Cardiac fibroblast (primary cell): ENCODE results near the gene USP20.

Experiments used
- DNase-seq, 2 donors: peaks; one replicate each; pipeline versions ENCODE4 v3.0.0 to v3.0.0-alpha.2; 2010; ENCODE audit warnings: low read depth in 2 of 2
- H3K4me3 ChIP-seq, 2 donors: replicated peaks in 1 of 2; 1 replicate in 1 of 2; 2 replicates in 1 of 2; pipeline ENCODE4 v1.5.1; 2011; ENCODE audit warnings: low read depth in 2 of 2, low read length in 2 of 2, mild to moderate bottlenecking in 2 of 2, moderate library complexity in 1 of 2
- TF ChIP-seq, protein P1 (sequence below): IDR thresholded peaks from one replicate; pipeline ENCODE4 v1.5.1; 2011; ENCODE audit warnings: low read depth, mild to moderate bottlenecking, low read length, inconsistent platforms

Gene USP20

DNA sequence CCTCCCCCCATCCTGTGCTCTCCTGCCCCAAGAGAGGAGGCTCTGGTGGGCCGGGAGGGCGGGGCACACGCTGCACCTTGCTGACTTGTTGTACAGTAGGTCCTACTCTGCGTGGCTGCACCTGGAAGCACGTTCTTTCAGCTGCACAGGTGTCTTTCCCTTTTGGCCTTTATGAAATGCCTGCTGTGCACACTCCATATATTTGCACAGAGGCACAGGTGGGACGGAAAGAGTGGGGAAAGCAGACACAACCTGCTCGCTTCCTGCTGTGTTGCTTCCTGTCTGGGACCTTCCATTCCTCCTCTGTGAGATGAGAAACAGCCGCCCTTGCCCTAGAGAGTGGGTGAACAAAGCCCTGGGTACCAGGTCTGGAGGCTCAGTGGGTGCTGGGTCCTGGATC, 4.8 kb downstream of the USP20 start:
- no peak overlapping the region for H3K4me3 ChIP-seq
- DNase-seq: no peak
- TF ChIP-seq, protein P1, sequence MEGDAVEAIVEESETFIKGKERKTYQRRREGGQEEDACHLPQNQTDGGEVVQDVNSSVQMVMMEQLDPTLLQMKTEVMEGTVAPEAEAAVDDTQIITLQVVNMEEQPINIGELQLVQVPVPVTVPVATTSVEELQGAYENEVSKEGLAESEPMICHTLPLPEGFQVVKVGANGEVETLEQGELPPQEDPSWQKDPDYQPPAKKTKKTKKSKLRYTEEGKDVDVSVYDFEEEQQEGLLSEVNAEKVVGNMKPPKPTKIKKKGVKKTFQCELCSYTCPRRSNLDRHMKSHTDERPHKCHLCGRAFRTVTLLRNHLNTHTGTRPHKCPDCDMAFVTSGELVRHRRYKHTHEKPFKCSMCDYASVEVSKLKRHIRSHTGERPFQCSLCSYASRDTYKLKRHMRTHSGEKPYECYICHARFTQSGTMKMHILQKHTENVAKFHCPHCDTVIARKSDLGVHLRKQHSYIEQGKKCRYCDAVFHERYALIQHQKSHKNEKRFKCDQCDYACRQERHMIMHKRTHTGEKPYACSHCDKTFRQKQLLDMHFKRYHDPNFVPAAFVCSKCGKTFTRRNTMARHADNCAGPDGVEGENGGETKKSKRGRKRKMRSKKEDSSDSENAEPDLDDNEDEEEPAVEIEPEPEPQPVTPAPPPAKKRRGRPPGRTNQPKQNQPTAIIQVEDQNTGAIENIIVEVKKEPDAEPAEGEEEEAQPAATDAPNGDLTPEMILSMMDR: no peak

DNA sequence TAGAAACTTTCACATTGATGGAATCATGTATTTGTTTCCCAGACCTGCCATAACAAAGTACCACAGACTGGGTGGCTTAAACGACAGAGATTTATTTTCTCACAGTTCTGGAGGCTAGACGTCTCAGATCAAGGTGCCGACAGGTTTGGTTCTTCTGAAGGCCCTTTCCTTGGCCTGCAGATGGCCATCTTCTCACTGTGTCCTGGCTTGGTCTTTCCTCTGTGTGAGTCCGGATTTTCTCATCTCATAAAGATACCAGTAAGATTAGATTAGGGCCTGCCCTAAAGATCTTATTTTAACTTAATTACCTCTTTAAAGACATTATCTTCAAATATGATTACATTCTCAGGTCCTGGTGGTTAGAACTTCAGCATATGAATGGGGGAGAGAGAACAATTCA, 5.8 kb downstream of the USP20 start:
- no peak for DNase-seq
- H3K4me3 ChIP-seq: no peak overlapping the region
- TF ChIP-seq, protein P1: no peak

DNA sequence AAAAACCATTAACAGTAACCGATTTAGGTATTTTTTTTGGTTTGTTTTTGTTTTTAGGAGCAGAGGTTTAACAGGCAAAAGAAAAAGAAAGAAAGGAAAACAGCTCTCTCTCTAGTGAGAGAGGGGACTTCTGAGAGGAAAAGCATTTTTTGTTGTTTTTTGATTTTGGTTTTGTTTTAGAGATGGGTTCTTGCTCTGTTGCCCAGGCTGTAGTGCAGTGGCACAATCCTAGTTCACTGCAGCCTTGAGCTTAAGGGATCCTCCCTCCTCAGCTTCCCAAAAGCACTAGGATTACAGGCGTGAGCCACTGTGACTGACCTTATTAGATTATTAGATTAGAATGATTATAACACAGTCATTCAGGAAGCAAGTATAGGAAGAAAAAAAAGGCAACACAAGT, 10.1 kb downstream of the USP20 start:
- TF ChIP-seq, protein P1: no peak
- no peak overlapping the region for H3K4me3 ChIP-seq
- DNase-seq: no peak

DNA sequence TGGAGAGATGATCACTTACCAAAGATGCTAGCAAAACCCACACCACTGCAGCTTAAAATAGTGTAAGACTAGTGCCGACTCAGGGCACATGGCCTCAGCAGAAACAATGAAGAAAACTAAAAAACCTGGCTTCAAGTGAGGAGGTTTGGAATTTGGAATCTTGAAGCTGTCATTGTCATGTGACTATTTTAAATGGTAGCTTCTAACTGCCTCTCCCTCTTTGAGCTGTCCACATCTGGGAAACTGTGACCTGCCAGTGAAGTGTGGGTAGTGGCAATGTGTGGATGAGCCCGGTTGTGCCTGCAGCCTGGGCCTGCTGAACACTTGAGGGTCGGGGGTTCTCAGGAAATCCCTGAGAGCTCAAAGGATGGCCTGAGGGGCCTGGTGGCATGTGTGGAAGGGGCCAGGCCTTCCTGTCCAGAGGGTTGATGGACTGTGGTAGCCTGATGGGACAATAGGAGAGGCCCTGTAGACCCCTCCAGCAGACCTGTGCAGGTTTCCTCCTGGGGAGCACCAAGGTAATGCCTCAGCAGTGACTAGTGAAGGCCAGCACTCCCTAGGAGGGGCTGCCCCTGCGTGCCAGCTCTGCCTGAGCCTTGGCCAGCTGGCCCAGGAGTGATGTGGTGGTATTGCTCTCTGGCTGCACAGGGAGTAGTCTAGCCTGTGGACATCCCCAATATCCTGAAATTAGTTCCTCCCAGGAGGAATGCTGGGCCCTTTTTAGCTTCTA, 13.6 kb downstream of the USP20 start:
- no peak overlapping the region for H3K4me3 ChIP-seq
- TF ChIP-seq, protein P1: no peak
- no peak for DNase-seq

DNA sequence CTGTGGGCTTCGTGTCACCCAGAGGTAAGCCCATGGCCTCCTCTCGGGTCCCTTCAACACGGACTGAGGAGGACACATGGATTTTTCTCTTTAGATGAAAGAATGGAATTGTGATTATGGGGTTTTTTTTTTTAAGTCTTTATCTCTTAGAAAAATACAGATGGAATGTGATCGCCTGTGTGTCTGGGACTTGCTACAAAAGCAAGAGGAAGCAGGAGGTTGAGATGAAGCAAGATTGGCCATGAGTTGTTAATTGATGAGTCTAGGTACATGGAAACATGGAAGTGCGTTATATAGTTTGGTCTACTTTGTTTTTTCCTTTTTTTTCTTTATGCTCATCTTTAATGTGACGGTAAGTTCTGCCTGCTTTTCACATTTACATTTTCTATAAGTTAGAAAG, 14.6 kb downstream of the USP20 start:
- H3K4me3 ChIP-seq: no peak overlapping the region
- peak in 1 of 2 donors; percentile 35 for DNase-seq
- TF ChIP-seq, protein P1: no peak

DNA sequence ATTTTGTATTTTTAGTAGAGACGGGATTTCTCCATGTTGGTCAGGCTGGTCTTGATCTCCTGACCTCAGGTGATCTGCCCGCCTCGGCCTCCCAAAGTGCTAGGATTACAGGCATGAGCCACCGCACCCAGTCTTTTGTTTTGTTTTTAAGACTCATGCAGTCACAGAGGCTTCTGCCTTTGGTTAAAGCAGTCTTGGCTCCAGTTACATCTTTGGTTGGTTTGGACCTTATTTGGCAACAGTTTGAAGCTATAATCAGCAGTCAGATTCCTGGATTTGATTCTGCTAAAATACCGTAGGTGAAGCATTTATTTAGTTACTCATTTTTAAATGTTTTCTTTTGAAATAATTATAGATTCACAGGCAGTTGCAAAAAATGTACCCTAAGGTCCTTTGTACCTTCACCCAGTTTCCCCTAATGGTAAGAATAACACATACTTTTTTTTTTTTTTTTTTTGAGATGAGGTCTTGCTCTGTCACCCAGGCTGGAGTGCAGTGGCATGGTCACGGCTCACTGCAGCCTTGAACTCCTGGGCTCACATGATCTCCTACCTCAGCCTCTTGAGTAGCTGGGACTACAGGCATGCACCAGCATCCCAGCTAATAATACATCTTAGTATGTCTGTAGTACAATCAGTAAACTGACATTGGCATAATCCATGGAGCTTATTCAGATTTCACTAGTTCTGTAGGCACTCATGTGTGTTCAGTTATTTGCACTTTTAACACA, 15.7 kb downstream of the USP20 start:
- H3K4me3 ChIP-seq: no peak overlapping the region
- peak in 1 of 2 donors; percentile 28 for DNase-seq
- TF ChIP-seq, protein P1: no peak

DNA sequence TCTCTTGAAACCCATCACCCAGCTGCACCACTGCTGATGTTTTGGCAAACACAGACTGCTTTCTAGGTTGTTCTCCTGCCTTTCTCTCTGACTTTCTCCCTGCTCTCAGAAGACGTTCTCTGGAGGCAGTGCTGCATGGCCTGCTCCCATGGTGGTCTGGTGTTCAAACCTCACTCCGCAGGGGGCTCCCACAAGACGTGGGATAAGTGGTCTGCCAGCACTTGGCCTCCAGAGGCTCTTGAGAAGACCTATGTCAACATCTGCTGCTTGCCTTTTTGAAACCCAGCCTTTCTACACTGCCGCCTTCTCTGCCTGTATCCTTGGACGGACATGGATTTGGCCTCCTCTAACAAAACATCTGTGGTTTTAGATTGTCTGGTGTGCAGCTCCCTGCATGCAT, 16.6 kb downstream of the USP20 start:
- H3K4me3 ChIP-seq: no peak overlapping the region
- no peak for DNase-seq
- TF ChIP-seq, protein P1: no peak
